ENCODE measurements around the gene STPG2. TPM values are rescaled to one million over a fixed set of nuclear protein-coding genes. Genes with fewer than 3 reads are reported as not detected.
A peak's percentile ranks its signal among the peaks of the same experiment; 100 is the strongest.

Gene STPG2
- total and polyA plus RNA-seq, 12 donors: 0.04 to 0.58 (median 0.36) TPM

DNA sequence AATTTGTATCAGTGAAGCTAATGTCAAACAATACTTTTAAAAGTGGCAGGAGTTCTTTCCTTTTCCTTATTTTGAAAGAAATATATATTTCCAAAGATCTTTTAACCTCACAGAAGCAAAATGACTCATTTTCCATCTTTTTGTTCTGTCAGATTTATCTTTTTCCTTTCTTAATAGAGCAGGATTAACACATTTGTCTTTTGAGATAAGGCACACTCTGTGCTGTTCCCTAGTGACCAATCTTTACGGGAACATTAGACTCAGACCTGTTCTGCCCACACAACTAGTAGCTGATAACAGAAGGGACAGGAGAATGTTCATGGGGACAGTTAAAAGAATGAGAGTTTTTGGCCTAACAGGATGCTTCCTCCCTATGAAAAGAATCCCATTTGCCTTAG is 381.2 kb downstream of the STPG2 start:
- TF ChIP-seq, protein P1, sequence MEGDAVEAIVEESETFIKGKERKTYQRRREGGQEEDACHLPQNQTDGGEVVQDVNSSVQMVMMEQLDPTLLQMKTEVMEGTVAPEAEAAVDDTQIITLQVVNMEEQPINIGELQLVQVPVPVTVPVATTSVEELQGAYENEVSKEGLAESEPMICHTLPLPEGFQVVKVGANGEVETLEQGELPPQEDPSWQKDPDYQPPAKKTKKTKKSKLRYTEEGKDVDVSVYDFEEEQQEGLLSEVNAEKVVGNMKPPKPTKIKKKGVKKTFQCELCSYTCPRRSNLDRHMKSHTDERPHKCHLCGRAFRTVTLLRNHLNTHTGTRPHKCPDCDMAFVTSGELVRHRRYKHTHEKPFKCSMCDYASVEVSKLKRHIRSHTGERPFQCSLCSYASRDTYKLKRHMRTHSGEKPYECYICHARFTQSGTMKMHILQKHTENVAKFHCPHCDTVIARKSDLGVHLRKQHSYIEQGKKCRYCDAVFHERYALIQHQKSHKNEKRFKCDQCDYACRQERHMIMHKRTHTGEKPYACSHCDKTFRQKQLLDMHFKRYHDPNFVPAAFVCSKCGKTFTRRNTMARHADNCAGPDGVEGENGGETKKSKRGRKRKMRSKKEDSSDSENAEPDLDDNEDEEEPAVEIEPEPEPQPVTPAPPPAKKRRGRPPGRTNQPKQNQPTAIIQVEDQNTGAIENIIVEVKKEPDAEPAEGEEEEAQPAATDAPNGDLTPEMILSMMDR (IDR thresholded peaks at IDR 0.05): no peak
- Histone ChIP-seq H3K27ac (no peak overlapping the region), H3K27me3 (no peaks in the 10 kb centered on the region), H3K9me3 (no peaks in the 10 kb centered on the region), H3K4me3 (no peak overlapping the region), H3K4me1 (no peaks in the 10 kb centered on the region), H3K36me3 (no peaks in the 10 kb centered on the region)
- intact Hi-C loops (cut with DNase I): no loop called here
- ATAC-seq (peak in 1 of 8 donors; percentile 54), DNase-seq (no peak)
- WGBS, 2 donors: 9 to 22% methylated on average over 1 of the region's 1 CpG

DNA sequence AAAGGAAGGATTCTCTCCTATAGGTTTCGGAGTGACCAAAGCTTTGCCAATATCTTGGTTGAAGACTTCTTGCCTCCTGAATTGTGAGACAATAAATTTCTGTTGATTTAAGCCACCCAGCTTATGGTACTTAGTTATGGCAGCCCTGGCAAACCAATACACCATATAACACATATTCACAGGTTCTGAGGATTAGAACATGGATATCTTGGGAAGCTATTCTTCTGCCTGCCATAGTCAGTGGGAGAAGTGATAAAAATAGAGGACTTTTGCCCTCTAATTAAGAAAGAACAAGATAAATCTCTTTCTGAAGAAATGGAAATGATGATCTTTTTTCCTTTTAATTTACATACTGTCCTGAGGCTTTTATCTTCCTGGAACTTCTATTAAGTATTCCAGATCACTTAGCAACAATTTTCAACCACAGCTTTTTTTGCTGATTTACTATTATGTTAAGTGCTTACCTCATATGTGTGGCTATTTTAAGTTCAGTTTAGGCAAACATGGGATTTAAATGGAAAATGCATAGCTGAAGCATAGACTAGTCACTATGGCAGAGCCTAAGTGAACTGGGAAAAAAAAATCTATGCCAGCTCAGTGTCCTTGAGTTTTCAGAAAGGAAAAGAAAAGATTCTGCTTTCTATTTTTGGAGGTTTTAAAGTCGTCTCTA is 381.7 kb downstream of the STPG2 start:
- intact Hi-C loops (cut with DNase I): no loop called here
- Histone ChIP-seq H3K36me3 (no peaks in the 10 kb centered on the region), H3K27ac (no peak overlapping the region), H3K4me3 (no peak overlapping the region), H3K27me3 (no peaks in the 10 kb centered on the region), H3K9me3 (no peaks in the 10 kb centered on the region), H3K4me1 (no peaks in the 10 kb centered on the region)
- ATAC-seq (no peak), DNase-seq (no peak)
- TF ChIP-seq, protein P1 (IDR thresholded peaks at IDR 0.05): no peak
- WGBS, 2 donors: 48 to 49% methylated on average over 2 of the region's 2 CpGs

DNA sequence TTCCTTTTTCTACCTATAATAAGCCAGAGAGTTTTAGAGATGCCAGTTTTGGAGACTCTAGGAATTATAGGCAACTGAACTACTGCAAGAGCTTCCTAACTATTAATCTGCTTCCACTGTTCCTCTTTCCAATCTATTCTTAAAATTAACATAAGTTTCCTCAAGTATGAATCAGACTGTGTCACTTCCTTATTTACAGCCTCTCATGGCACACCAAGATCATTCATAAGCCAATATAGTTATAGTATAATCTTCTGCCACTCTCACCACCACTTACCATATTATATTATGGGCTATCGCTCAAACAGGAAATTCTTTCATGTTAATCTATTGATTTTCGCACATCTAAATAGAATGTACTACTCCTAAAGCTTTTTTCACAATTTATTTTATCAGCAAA is 383.5 kb downstream of the STPG2 start:
- 84 to 90% methylated on average over 2 of the region's 2 CpGs for WGBS, 2 donors
- Histone ChIP-seq H3K36me3 (no peaks in the 10 kb centered on the region), H3K4me1 (no peaks in the 10 kb centered on the region), H3K27ac (no peak overlapping the region), H3K4me3 (no peak overlapping the region), H3K9me3 (no peaks in the 10 kb centered on the region), H3K27me3 (no peaks in the 10 kb centered on the region)
- DNase-seq (no peak), ATAC-seq (no peak)
- intact Hi-C loops (cut with DNase I): no loop called here
- TF ChIP-seq, protein P1 (IDR thresholded peaks at IDR 0.05): no peak

DNA sequence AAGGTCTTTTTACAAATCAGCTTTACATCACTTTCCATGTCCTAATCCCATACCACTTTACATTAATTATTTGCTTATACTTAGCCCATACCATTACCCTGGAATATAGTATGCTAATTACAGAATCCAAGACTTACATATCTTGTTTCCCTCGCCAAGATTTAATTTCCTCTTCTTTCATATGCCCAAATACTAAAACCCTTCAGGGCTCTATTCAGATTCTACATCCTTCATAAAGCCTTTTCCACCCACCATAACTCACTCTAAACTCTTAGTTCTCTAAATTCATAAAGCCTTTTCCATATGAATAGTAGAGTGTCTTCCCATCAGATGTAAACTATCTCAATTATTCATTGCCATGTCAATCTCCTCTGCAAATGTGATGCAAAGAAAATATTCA is 390.7 kb downstream of the STPG2 start:
- intact Hi-C loops (cut with DNase I): no loop called here
- H3K4me1 ChIP-seq: no peaks in the 10 kb centered on the region
- no peak for ATAC-seq
- 64 to 67% methylated on average over 1 of the region's 1 CpG for WGBS, 2 donors
- H3K27me3 ChIP-seq: no peaks in the 10 kb centered on the region
- H3K36me3 ChIP-seq: no peaks in the 10 kb centered on the region
- TF ChIP-seq, protein P1 (IDR thresholded peaks at IDR 0.05): no peak
- H3K4me3 ChIP-seq: no peak overlapping the region
- H3K9me3 ChIP-seq: no peaks in the 10 kb centered on the region
- no peak overlapping the region for H3K27ac ChIP-seq
- DNase-seq: no peak

Data from heart right ventricle (tissue), 16 donors.